GM12865 (cell line): ENCODE data around the gene MARK1.

Experiments
- DNase-seq: peaks from one replicate; pipeline ENCODE4 v3.0.0; 2010; ENCODE audit warnings: low read depth
- H3K4me3 ChIP-seq: 2 replicates; pipeline ENCODE4 v1.5.1; 2011; ENCODE audit warnings: mild to moderate bottlenecking, low read depth, low read length, control low read depth
- CTCF ChIP-seq: IDR thresholded peaks from 2 replicates; pipeline ENCODE4 v1.5.1; 2011; ENCODE audit warnings: low read length, control low read depth, low read depth, inconsistent platforms; ENCODE audit not compliant: insufficient read depth; ENCODE audit errors: missing control alignments

The MARK1 gene

GRCh38 chr1:220491891-220492290, 36.0 kb upstream of the MARK1 start:
- no peak for DNase-seq
- H3K4me3 ChIP-seq: no peak overlapping the region
- no peak for TF ChIP-seq CTCF

GRCh38 chr1:220497220-220497947, 30.6 kb upstream of the MARK1 start:
- H3K4me3 ChIP-seq: no peak overlapping the region
- TF ChIP-seq CTCF: no peak
- no peak for DNase-seq

- no peak for TF ChIP-seq CTCF
- DNase-seq: no peak
- H3K4me3 ChIP-seq: no peak overlapping the region
Measured at GRCh38 chr1:220498188-220498587, 29.7 kb upstream of the MARK1 start.

GRCh38 chr1:220500372-220500771, 27.6 kb upstream of the MARK1 start:
- no peak for DNase-seq
- H3K4me3 ChIP-seq: no peak overlapping the region
- no peak for TF ChIP-seq CTCF

- DNase-seq: no peak
- no peak overlapping the region for H3K4me3 ChIP-seq
- TF ChIP-seq CTCF: no peak
Measured at GRCh38 chr1:220504329-220504728, 23.6 kb upstream of the MARK1 start.

- TF ChIP-seq CTCF: no peak
- no peak overlapping the region for H3K4me3 ChIP-seq
- DNase-seq: no peak
Measured at GRCh38 chr1:220507085-220507484, 20.9 kb upstream of the MARK1 start.

GRCh38 chr1:220511179-220511578, 16.8 kb upstream of the MARK1 start:
- H3K4me3 ChIP-seq: no peak overlapping the region
- no peak for DNase-seq
- TF ChIP-seq CTCF: no peak
